ENCODE measurements around the gene CHMP5.

The CHMP5 gene

GRCh38 chr9:33233626-33234342 is 31.1 kb upstream of the CHMP5 start:
- Mint-ChIP-seq H3K36me3 (ENCODE audit: low read depth) (no peaks in the 10 kb centered on the region), H3K9me3 (no peaks in the 10 kb centered on the region), H3K4me1 (no peaks in the 10 kb centered on the region), H3K27me3 (peaks cover 6% of the 10 kb centered on the region), H3K27ac (no peak overlapping the region), H3K4me3 (no peak overlapping the region)
- DNase-seq (no peak), ATAC-seq (peak; percentile 14)

- H3K27me3 Mint-ChIP-seq: peaks cover 6% of the 10 kb centered on the region
- H3K27ac Mint-ChIP-seq: no peak overlapping the region
- no peaks in the 10 kb centered on the region for H3K9me3 Mint-ChIP-seq
- DNase-seq (no peak), ATAC-seq (no peak)
- no peak overlapping the region for H3K4me3 Mint-ChIP-seq
- H3K36me3 Mint-ChIP-seq (ENCODE audit: low read depth): no peaks in the 10 kb centered on the region
- no peaks in the 10 kb centered on the region for H3K4me1 Mint-ChIP-seq
Observed at GRCh38 chr9:33234511-33235467, 30.1 kb upstream of the CHMP5 start.

- Mint-ChIP-seq H3K9me3 (no peaks in the 10 kb centered on the region), H3K27ac (no peak overlapping the region), H3K4me3 (no peak overlapping the region), H3K4me1 (no peaks in the 10 kb centered on the region), H3K36me3 (ENCODE audit: low read depth) (no peaks in the 10 kb centered on the region), H3K27me3 (peaks cover 6% of the 10 kb centered on the region)
- DNase-seq: no peak
- ATAC-seq: no peak
Observed at GRCh38 chr9:33236571-33236970, 28.3 kb upstream of the CHMP5 start.

- no peak within 1 kb of the TSS for H3K4me3 Mint-ChIP-seq
- no peaks in the 10 kb centered on the region for H3K36me3 Mint-ChIP-seq (ENCODE audit: low read depth)
- ATAC-seq (no peak), DNase-seq (no peak)
- H3K27me3 Mint-ChIP-seq: peaks cover 6% of the 10 kb centered on the region
- H3K4me1 Mint-ChIP-seq: no peaks in the 10 kb centered on the region
- H3K27ac Mint-ChIP-seq: no peak within 1 kb of the TSS
- no peaks in the 10 kb centered on the region for H3K9me3 Mint-ChIP-seq
Observed at GRCh38 chr9:33239921-33240320, 24.9 kb upstream of the CHMP5 start, which contains the start of gene SPINK4. TSS of gene SPINK4 (plus strand) at chr9:33240167. CDS start at chr9:33240209, 42 bp downstream.

GRCh38 chr9:33241298-33241697 is 23.6 kb upstream of the CHMP5 start:
- no peaks in the 10 kb centered on the region for H3K27me3 Mint-ChIP-seq
- no peaks in the 10 kb centered on the region for H3K4me1 Mint-ChIP-seq
- H3K36me3 Mint-ChIP-seq (ENCODE audit: low read depth): no peaks in the 10 kb centered on the region
- DNase-seq (no peak), ATAC-seq (no peak)
- no peak overlapping the region for H3K27ac Mint-ChIP-seq
- no peaks in the 10 kb centered on the region for H3K9me3 Mint-ChIP-seq
- no peak overlapping the region for H3K4me3 Mint-ChIP-seq

- Mint-ChIP-seq H3K4me3 (no peak overlapping the region), H3K36me3 (ENCODE audit: low read depth) (peaks cover 3% of the 10 kb centered on the region), H3K27me3 (no peaks in the 10 kb centered on the region), H3K27ac (no peak overlapping the region), H3K4me1 (no peaks in the 10 kb centered on the region), H3K9me3 (no peaks in the 10 kb centered on the region)
- DNase-seq (no peak), ATAC-seq (no peak)
Observed at GRCh38 chr9:33242609-33243134, 22.2 kb upstream of the CHMP5 start.

GRCh38 chr9:33244137-33244784 is 20.6 kb upstream of the CHMP5 start:
- Mint-ChIP-seq H3K36me3 (ENCODE audit: low read depth) (peaks cover 4% of the 10 kb centered on the region), H3K27ac (no peak overlapping the region), H3K27me3 (no peaks in the 10 kb centered on the region), H3K9me3 (no peaks in the 10 kb centered on the region), H3K4me3 (no peak overlapping the region), H3K4me1 (no peaks in the 10 kb centered on the region)
- DNase-seq: no peak
- ATAC-seq: no peak

GRCh38 chr9:33245341-33245740 is 19.5 kb upstream of the CHMP5 start:
- Mint-ChIP-seq H3K27me3 (no peaks in the 10 kb centered on the region), H3K27ac (no peak overlapping the region), H3K4me1 (no peaks in the 10 kb centered on the region), H3K36me3 (ENCODE audit: low read depth) (peaks cover 7% of the 10 kb centered on the region), H3K9me3 (no peaks in the 10 kb centered on the region), H3K4me3 (no peak overlapping the region)
- ATAC-seq (no peak), DNase-seq (no peak)

- Mint-ChIP-seq H3K36me3 (ENCODE audit: low read depth) (peaks cover 12% of the 10 kb centered on the region), H3K4me3 (no peak overlapping the region), H3K27ac (no peak overlapping the region), H3K27me3 (no peaks in the 10 kb centered on the region), H3K4me1 (no peaks in the 10 kb centered on the region), H3K9me3 (no peaks in the 10 kb centered on the region)
- no peak for ATAC-seq
- DNase-seq: no peak
Observed at GRCh38 chr9:33246269-33246860, 18.5 kb upstream of the CHMP5 start.

- no peak for DNase-seq
- Mint-ChIP-seq H3K9me3 (no peaks in the 10 kb centered on the region), H3K4me3 (no peak overlapping the region), H3K4me1 (no peaks in the 10 kb centered on the region), H3K36me3 (ENCODE audit: low read depth) (peaks cover 22% of the 10 kb centered on the region), H3K27ac (no peak overlapping the region), H3K27me3 (no peaks in the 10 kb centered on the region)
- ATAC-seq: no peak
Observed at GRCh38 chr9:33248606-33249005, 16.2 kb upstream of the CHMP5 start.

GRCh38 chr9:33249087-33249658 is 15.7 kb upstream of the CHMP5 start:
- no peaks in the 10 kb centered on the region for H3K27me3 Mint-ChIP-seq
- no peaks in the 10 kb centered on the region for H3K9me3 Mint-ChIP-seq
- no peak overlapping the region for H3K27ac Mint-ChIP-seq
- DNase-seq (no peak), ATAC-seq (no peak)
- no peaks in the 10 kb centered on the region for H3K4me1 Mint-ChIP-seq
- peaks cover 22% of the 10 kb centered on the region for H3K36me3 Mint-ChIP-seq (ENCODE audit: low read depth)
- no peak overlapping the region for H3K4me3 Mint-ChIP-seq

GRCh38 chr9:33249983-33250382 is 14.9 kb upstream of the CHMP5 start:
- Mint-ChIP-seq H3K27me3 (no peaks in the 10 kb centered on the region), H3K36me3 (ENCODE audit: low read depth) (peaks cover 28% of the 10 kb centered on the region), H3K9me3 (no peaks in the 10 kb centered on the region), H3K4me3 (no peak overlapping the region), H3K27ac (peak overlapping the region; percentile 36), H3K4me1 (no peaks in the 10 kb centered on the region)
- peak; percentile 35 for ATAC-seq
- no peak for DNase-seq

GRCh38 chr9:33250458-33250995 is 14.3 kb upstream of the CHMP5 start:
- ATAC-seq (no peak), DNase-seq (no peak)
- H3K4me3 Mint-ChIP-seq: no peak overlapping the region
- no peaks in the 10 kb centered on the region for H3K9me3 Mint-ChIP-seq
- no peak overlapping the region for H3K27ac Mint-ChIP-seq
- peaks cover 28% of the 10 kb centered on the region for H3K36me3 Mint-ChIP-seq (ENCODE audit: low read depth)
- no peaks in the 10 kb centered on the region for H3K4me1 Mint-ChIP-seq
- H3K27me3 Mint-ChIP-seq: no peaks in the 10 kb centered on the region

- ATAC-seq (no peak), DNase-seq (no peak)
- Mint-ChIP-seq H3K27me3 (no peaks in the 10 kb centered on the region), H3K4me1 (peaks cover 2% of the 10 kb centered on the region), H3K9me3 (no peaks in the 10 kb centered on the region), H3K36me3 (ENCODE audit: low read depth) (peaks cover 52% of the 10 kb centered on the region), H3K27ac (no peak overlapping the region), H3K4me3 (no peak overlapping the region)
Observed at GRCh38 chr9:33254211-33254610, 10.6 kb upstream of the CHMP5 start.

All from activated naive CD8-positive, alpha-beta T cell treated with anti-CD3 and anti-CD28 coated beads, Interleukin-2, amount 50 U/mL, for 24 hours (primary cell).